Prostate gland (tissue), 2 donors: Measurements from ENCODE around the gene SYT11. TPM values are rescaled to one million over a fixed set of nuclear protein-coding genes. Genes with fewer than 3 reads are reported as not detected.

ENCODE experiments used
- DNase-seq: peaks from one replicate; pipeline ENCODE4 v3.0.0-alpha.2; 2019; ENCODE audit warnings: low spot score
- H3K27ac ChIP-seq, 2 donors: fragments of 200-600 bp; sonication (generic); 2 replicates each; pipeline ENCODE4 v1.5.1; 2017 to 2019
- H3K27me3 ChIP-seq: fragments of 200-600 bp; sonication (generic); replicated peaks from 2 replicates; pipeline ENCODE4 v1.5.1; 2019; ENCODE audit not compliant: insufficient read depth
- H3K36me3 ChIP-seq, 2 donors: fragments of 200-600 bp; sonication (generic); 1 replicate in 1 of 2; 2 replicates in 1 of 2; pipeline versions ENCODE4 v1.5.1 to v1.8.1; 2017 to 2019
- H3K4me1 ChIP-seq: fragments of 200-600 bp; sonication (generic); replicated peaks from 2 replicates; pipeline ENCODE4 v1.5.1; 2019
- H3K4me3 ChIP-seq, 2 donors: fragments of 200-600 bp; sonication (generic); 2 replicates each; pipeline ENCODE4 v1.5.1; 2017 to 2019
- H3K9me3 ChIP-seq: fragments of 200-600 bp; sonication (generic); 2 replicates; pipeline ENCODE4 v1.5.1; 2017
- POLR2A ChIP-seq: fragments of 450-650 bp; IDR thresholded peaks from one replicate; pipeline ENCODE4 v1.6.1; 2016; ENCODE audit warnings: antibody characterized with exemption, mild to moderate bottlenecking
- POLR2AphosphoS5 ChIP-seq: sonication (generic); formaldehyde crosslinking; IDR thresholded peaks from one replicate; pipeline ENCODE4 v1.6.1; 2017; ENCODE audit warnings: antibody characterized with exemption
- WGBS: methylation state at CpG from one replicate; pipeline ENCODE4 v1.1.5; 2018; 5-methylcytosine and 5-hydroxymethylcytosine counted together
- intact Hi-C: fragments of 100-400 bp; cut with DNase I; formaldehyde crosslinking; loops from one replicate; pipeline ENCODE4 v1.14.2; 2022
- total RNA-seq, 2 donors: library from RNA; depleted of rRNA; stranded (reverse); fragments of >200 nt; gene quantifications; one replicate each; pipeline ENCODE4 v1.1.0, GENCODE V29; 2016
- TF ChIP-seq, protein P1 (sequence below), 4 experiments: fragments of 200-600 bp in 2 of 4; fragments of 450-650 bp in 2 of 4; sonication (generic) in 2 of 4; IDR thresholded peaks; 1 replicate in 3 of 4; 2 replicates in 1 of 4; pipeline ENCODE4 v1.5.1; 2016 to 2019; ENCODE audit warnings: antibody characterized with exemption in 4 of 4, mild to moderate bottlenecking in 2 of 4, moderate library complexity in 2 of 4

The SYT11 gene
- total RNA-seq, 2 donors from 2014 or later, result 3.6 to 28.0 TPM

DNA sequence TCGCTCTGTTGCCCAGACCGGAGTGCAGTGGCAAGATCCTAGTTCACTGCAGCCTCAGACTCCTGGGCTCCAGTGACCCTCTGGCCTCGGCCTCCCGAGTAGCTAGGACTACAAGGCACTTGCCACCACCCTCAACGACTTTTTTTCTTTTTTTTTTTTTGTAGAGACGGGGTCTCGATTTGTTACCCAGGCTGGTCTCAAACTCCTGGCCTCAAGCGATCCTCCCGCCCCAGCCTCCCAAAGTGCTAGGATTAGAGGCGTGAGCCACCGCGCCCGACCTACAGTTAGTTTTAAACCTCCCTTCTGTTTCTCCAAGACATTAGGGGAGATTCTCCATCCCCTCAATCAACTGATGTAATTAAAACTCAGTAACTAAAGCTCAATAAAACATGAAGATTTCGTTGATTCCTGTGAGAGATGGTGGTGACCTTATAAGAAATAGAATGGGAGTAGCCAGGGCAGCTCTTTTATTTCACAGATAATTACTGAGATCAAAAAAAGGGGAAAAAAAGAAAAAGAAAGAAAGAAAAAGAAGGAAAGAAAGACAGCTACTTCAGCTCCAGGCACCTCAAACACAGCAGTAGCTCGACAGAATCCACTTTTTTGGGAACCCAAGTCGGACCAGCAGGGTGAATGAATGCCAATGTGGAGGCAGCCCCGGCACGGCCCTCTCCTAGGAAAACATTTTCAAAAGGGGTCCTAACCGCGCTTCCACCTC lies 3.0 kb upstream of the SYT11 start:
- no peaks in the 10 kb centered on the region for H3K9me3 ChIP-seq
- 57% methylated on average over 20 of the region's 20 CpGs for WGBS
- peaks cover 0 to 6% of the 10 kb centered on the region in 2 donors for H3K36me3 ChIP-seq
- H3K27me3 ChIP-seq, result no peaks in the 10 kb centered on the region
- peak overlapping the region; percentile 61 to 69 for H3K4me3 ChIP-seq
- intact Hi-C loops, result loop anchor here (5.0 kb wide), 1 partner anchor 56 kb away; the partner anchor contains the start of gene RIT1
- peak overlapping the region; percentile 75 to 82 for H3K27ac ChIP-seq
- no peak for DNase-seq
- H3K4me1 ChIP-seq, result no peaks in the 10 kb centered on the region
- no peak for TF ChIP-seq POLR2A
- TF ChIP-seq, protein P1, sequence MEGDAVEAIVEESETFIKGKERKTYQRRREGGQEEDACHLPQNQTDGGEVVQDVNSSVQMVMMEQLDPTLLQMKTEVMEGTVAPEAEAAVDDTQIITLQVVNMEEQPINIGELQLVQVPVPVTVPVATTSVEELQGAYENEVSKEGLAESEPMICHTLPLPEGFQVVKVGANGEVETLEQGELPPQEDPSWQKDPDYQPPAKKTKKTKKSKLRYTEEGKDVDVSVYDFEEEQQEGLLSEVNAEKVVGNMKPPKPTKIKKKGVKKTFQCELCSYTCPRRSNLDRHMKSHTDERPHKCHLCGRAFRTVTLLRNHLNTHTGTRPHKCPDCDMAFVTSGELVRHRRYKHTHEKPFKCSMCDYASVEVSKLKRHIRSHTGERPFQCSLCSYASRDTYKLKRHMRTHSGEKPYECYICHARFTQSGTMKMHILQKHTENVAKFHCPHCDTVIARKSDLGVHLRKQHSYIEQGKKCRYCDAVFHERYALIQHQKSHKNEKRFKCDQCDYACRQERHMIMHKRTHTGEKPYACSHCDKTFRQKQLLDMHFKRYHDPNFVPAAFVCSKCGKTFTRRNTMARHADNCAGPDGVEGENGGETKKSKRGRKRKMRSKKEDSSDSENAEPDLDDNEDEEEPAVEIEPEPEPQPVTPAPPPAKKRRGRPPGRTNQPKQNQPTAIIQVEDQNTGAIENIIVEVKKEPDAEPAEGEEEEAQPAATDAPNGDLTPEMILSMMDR (IDR thresholded peaks at IDR 0.05), result no peak
- no peak for TF ChIP-seq POLR2AphosphoS5

DNA sequence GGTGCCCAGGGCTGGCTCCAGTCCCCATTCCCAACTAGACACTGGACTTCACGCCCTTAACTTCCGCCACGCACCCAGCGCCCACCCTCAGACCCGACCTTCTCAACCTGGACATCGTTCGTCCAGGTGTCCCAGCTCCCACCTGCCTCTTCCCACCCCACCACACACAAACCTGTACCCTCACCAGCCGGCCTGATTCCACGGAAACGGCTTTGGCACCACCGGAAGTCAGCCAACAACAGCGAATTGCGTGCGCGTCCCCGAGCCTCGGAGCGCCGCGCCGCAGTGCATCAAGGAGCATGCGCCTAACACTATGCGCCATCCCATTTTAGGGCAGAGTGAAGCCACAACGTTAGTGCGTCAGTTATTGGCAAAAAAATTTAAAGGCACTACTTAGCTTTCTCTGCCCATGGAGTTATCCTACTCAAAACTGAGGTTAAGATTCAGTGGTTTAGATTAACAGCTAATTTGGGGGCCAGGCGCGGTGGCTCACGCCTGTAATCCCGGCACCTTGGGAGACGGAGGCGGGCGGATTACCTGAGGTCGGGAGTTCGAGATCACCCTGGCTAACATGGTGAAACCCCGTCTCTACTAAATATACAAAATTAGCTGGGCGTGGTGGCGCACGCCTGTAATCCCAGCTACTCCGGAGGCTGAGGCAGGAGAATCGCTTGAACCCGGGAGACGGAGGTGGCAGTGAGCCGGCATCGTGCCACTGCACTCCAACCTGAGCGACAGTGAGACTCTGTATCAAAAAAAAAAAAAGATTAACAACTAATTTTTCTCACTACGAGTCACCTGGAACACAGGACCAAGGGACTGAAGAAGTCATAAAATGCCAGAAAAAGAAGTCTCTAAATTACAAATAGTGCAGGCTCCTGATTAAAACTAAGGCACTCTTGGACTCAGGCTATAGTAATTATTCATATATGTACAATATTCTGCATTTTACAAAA lies 2.1 kb upstream of the SYT11 start, which contains the start of gene GON4L:
GON4L (minus strand) TSS at position 240 of the 956 bp plus-strand sequence. CDS start 3,434 bp downstream, outside the sequence.
- WGBS, result 18% methylated on average over 46 of the region's 46 CpGs
- H3K36me3 ChIP-seq, result peaks cover 0 to 6% of the 10 kb centered on the region in 2 donors
- H3K4me1 ChIP-seq, result no peaks in the 10 kb centered on the region
- H3K9me3 ChIP-seq, result no peaks in the 10 kb centered on the region
- TF ChIP-seq POLR2A (peak; percentile 44), POLR2AphosphoS5 (peak; percentile 99)
- TF ChIP-seq, protein P1 (IDR thresholded peaks at IDR 0.05), result peak in 1 of 4 experiments; percentile 16
- DNase-seq, result peak; percentile 88
- H3K27ac ChIP-seq, result peak within 1 kb of the TSS; percentile 75 to 82
- H3K4me3 ChIP-seq, result peak within 1 kb of the TSS; percentile 61 to 69
- intact Hi-C loops, result loop anchor here (5.0 kb wide), 1 partner anchor 55 kb away; the partner anchor contains the start of gene RIT1
- no peaks in the 10 kb centered on the region for H3K27me3 ChIP-seq

DNA sequence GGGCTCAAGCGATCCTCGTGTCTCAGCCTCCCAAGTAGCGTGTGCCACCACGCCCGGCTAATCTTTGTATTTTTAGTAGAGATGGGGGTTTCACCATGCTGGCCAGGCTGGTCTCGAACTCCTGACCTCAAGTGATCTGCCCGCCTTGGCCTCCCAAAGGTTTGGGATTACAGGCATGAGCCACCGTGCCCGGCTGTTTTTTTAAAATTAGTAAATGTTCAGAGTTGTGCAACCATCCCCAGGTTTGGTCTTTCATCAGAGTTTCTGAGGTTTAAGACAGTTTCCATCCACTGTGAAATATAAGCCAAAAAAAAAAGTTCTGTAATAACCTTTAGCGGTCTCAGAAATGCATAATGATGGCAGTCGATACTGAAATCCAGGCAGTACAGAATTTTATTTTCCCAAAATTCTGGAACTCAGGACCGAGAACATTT lies 550 bp upstream of the SYT11 start:
- intact Hi-C loops, result loop anchor here (5.0 kb wide), 1 partner anchor 53 kb away; the partner anchor contains the start of gene RIT1
- Histone ChIP-seq H3K27ac (peak overlapping the region; percentile 79 to 85), H3K4me1 (no peaks in the 10 kb centered on the region), H3K27me3 (no peaks in the 10 kb centered on the region), H3K4me3 (peak overlapping the region; percentile 27 to 31), H3K9me3 (no peaks in the 10 kb centered on the region), H3K36me3 (no peaks in the 10 kb centered on the region)
- no peak for TF ChIP-seq POLR2A
- TF ChIP-seq, protein P1 (IDR thresholded peaks at IDR 0.05), result no peak
- TF ChIP-seq POLR2AphosphoS5, result no peak
- no peak for DNase-seq
- 63% methylated on average over 12 of the region's 12 CpGs for WGBS

DNA sequence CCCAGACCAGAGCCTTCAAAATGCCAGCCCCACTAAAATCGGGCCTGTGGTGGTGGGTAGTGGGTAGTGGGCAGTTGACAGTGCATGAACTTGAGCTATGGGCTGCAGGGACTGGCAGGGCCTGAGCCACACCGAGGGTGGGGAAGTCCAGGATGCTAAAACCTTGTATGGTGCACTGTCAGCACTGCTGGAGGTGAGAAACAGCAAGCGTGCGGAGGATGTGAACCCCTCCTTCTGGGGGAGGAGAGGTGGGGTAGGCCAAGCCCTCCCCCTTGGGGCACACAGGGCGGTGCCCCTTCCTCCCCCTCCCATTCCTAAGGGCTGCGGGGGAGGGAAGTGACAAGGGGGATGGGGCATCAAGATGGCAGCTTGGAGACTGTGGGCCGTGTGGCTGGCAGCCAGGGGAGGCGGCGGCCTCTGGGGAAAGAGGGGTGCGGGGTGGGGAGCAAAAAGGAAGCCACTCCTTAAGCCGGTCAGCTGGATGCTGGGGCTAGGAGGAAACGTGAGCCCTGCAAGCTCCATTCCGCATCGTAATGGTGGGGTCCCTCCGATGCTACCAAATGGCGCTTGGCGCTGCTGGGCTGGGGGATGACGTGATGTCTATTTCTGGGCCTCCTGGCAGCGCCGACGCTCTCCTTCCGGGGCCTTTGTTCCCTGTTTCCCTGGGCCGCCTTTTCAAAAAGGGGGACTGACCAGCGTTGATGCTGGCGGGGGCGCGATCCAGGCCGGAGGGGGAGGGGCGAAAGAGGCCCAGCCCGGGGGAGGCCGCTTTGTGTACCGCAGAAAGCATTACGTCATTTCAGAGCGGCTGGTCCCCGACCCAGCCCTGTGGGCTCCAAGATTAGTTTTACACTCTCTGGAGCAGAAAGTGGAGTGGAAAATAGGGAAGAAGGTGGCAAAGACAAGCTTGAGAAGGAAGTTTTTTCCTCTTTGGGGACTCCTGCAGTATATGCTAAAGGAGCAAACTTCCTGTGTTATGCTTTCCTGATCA lies 809 bp downstream of the SYT11 start:
- TF ChIP-seq POLR2A, result no peak
- TF ChIP-seq POLR2AphosphoS5, result no peak
- TF ChIP-seq, protein P1 (IDR thresholded peaks at IDR 0.05), result no peak
- intact Hi-C loops, result loop anchor here (5.0 kb wide), 1 partner anchor 52 kb away; the partner anchor contains the start of gene RIT1
- Histone ChIP-seq H3K9me3 (no peaks in the 10 kb centered on the region), H3K27me3 (no peaks in the 10 kb centered on the region), H3K4me1 (no peaks in the 10 kb centered on the region), H3K27ac (peak overlapping the region; percentile 23 to 85), H3K36me3 (no peaks in the 10 kb centered on the region), H3K4me3 (peak overlapping the region in 1 of 2 donors; percentile 31)
- WGBS, result 4% methylated on average over 35 of the region's 35 CpGs
- no peak for DNase-seq
